MM.1S (cell line): ENCODE data around the gene TBC1D32.

Experiments used
- EZH2 ChIP-seq: fragments of 300-600 bp; sonication (generic); optimal IDR thresholded peaks from 2 replicates; pipeline ENCODE3; 2017; ENCODE audit warnings: low read depth, mild to moderate bottlenecking, antibody characterized with exemption, low read length, mixed read lengths
- TF ChIP-seq, protein P1 (sequence below): fragments of 300-600 bp; sonication (generic); IDR thresholded peaks from 2 replicates; pipeline ENCODE4 v1.5.1; 2016; ENCODE audit warnings: antibody characterized with exemption, low read length, mixed read lengths

DNA sequence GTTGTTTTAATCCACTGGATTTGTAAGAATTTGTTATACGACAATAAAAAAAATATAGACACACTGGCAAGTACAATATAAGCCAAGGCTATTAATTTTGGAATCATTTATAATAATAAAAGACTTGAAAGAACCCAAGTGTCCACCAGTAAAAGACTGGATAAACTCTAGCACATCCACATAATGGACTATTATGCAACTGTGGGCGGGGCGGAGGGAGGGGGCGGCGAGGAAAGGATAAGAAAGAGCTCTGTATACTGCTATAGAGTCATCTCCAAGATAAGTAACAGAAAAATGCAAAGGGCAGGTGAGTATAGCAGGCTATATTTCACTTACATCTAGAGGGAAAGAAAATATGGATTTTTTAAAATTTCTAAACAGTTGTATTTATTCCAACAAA, 123.3 kb downstream of the TBC1D32 start:
- TF ChIP-seq, protein P1, sequence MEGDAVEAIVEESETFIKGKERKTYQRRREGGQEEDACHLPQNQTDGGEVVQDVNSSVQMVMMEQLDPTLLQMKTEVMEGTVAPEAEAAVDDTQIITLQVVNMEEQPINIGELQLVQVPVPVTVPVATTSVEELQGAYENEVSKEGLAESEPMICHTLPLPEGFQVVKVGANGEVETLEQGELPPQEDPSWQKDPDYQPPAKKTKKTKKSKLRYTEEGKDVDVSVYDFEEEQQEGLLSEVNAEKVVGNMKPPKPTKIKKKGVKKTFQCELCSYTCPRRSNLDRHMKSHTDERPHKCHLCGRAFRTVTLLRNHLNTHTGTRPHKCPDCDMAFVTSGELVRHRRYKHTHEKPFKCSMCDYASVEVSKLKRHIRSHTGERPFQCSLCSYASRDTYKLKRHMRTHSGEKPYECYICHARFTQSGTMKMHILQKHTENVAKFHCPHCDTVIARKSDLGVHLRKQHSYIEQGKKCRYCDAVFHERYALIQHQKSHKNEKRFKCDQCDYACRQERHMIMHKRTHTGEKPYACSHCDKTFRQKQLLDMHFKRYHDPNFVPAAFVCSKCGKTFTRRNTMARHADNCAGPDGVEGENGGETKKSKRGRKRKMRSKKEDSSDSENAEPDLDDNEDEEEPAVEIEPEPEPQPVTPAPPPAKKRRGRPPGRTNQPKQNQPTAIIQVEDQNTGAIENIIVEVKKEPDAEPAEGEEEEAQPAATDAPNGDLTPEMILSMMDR, result no peak
- TF ChIP-seq EZH2, result no peak
